Spleen (tissue), 7 donors: ENCODE measurements around the gene FAM222B.

Experiments used
- POLR2A ChIP-seq, 3 donors: fragments of 450-650 bp; IDR thresholded peaks; one replicate each; pipeline ENCODE4 v1.5.1; 2017; ENCODE audit warnings: antibody characterized with exemption in 3 of 3, mild to moderate bottlenecking in 1 of 3
- POLR2AphosphoS5 ChIP-seq, 3 donors: sonication (generic); formaldehyde crosslinking; IDR thresholded peaks; one replicate each; pipeline ENCODE4 v1.5.1; 2017; ENCODE audit warnings: antibody characterized with exemption in 3 of 3
- TF ChIP-seq, protein P1 (sequence below), 11 experiments: fragments of 200-600 bp in 7 of 11; fragments of 450-650 bp in 4 of 11; sonication (generic) in 4 of 11; IDR thresholded peaks in 8 of 11; conservative IDR thresholded peaks in 3 of 11; 1 replicate in 7 of 11; 2 replicates in 4 of 11; pipeline versions ENCODE4 v1.4.0 to v1.8.0; 2016 to 2021; ENCODE audit warnings: antibody characterized with exemption in 11 of 11, inconsistent platforms in 4 of 11, mild to moderate bottlenecking in 1 of 11
- donor health status: DM: no; HTN: no; CAD: no; lungs with moderate emphysema.
- donor health status: DM: no; HTN: no; CAD: no.
- donor health status: DM: no; HTN: no; CAD: no.

DNA sequence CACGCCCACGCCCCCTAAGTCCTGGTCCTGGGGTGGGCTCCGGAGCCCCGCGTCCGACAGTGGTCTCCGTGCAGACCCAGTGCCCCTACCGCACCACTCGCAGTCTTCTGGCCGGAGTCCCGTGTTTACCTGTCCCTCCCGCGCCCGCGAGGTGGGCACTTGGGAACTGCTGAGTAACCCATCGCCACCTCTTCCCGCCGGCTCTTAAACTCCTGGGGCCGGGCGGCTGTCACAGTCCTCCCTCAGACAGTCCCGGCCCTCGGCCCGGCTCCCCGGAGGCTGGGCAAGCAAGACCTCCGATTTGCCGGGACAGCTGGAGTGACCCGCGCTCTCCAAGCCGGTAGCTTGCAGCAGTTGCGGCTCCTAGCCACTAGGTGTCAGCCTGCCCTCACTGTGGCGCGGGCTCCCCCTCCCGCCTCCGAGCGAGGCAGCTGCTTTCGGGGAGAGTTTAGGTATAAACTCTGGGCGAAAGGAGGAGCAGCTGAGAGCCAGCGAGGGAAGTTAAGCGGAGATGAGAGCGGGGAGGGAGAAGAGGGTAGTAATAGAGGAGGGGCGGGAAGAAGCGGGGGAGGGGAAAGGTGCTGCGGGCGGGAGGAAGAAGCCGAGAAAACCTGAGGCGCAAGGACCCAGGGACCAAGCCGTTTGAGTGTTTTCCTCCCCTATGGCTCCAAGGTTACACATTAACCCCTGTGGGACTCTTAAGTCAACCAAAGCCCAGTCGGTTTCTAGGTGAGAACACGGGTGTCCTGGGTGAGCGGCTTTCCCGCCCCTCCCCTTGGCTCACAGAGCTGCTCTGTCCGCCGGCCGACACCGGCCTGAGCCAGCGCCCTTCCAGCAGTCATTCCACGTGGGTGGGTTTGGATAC is 115.7 kb downstream of the FAM222B start:
- TF ChIP-seq, protein P1, sequence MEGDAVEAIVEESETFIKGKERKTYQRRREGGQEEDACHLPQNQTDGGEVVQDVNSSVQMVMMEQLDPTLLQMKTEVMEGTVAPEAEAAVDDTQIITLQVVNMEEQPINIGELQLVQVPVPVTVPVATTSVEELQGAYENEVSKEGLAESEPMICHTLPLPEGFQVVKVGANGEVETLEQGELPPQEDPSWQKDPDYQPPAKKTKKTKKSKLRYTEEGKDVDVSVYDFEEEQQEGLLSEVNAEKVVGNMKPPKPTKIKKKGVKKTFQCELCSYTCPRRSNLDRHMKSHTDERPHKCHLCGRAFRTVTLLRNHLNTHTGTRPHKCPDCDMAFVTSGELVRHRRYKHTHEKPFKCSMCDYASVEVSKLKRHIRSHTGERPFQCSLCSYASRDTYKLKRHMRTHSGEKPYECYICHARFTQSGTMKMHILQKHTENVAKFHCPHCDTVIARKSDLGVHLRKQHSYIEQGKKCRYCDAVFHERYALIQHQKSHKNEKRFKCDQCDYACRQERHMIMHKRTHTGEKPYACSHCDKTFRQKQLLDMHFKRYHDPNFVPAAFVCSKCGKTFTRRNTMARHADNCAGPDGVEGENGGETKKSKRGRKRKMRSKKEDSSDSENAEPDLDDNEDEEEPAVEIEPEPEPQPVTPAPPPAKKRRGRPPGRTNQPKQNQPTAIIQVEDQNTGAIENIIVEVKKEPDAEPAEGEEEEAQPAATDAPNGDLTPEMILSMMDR (IDR thresholded peaks at IDR 0.05 in 8 of 11, conservative IDR thresholded peaks at IDR 0.05 in 3 of 11) = peak; percentile 98 to 100 (median 100)
- TF ChIP-seq POLR2A (IDR thresholded peaks at IDR 0.05) = no peak
- peak; percentile 84 to 88 (median 85) for TF ChIP-seq POLR2AphosphoS5 (IDR thresholded peaks at IDR 0.05)
